Subcutaneous adipose tissue (tissue), 4 donors: ENCODE results near the gene SF1. TPM values are rescaled to one million over a fixed set of nuclear protein-coding genes. Genes with fewer than 3 reads are reported as not detected.

Experiments
- CTCF ChIP-seq: fragments of 450-650 bp; IDR thresholded peaks from one replicate; pipeline ENCODE4 v1.5.1; 2016; ENCODE audit warnings: low read depth, mild to moderate bottlenecking, control low read depth, antibody characterized with exemption, moderate library complexity
- total RNA-seq, 4 donors: library from RNA; depleted of rRNA; stranded (reverse); fragments of >200 nt; gene quantifications; one replicate each; pipeline ENCODE4 v1.1.0, GENCODE V29; 2016

Gene SF1
- total RNA-seq, 4 donors from 2014 or later, result 215 to 388 (median 273) TPM

GRCh38 chr11:64813826-64814225, 35.5 kb upstream of the SF1 start:
- no peak for TF ChIP-seq CTCF

GRCh38 chr11:64810891-64811272, 32.5 kb upstream of the SF1 start:
- no peak for TF ChIP-seq CTCF

- TF ChIP-seq CTCF, result no peak
These were observed 32.0 kb upstream of the SF1 start, which contains the start of gene MEN1 for GRCh38 chr11:64810271-64810890. MEN1 (minus strand) TSS chr11:64810551; CDS start chr11:64810109, 442 bp downstream.

GRCh38 chr11:64809781-64810241, 31.5 kb upstream of the SF1 start:
- TF ChIP-seq CTCF, result no peak

- TF ChIP-seq CTCF, result no peak
These were observed 27.1 kb upstream of the SF1 start for GRCh38 chr11:64805481-64805880.

- TF ChIP-seq CTCF, result no peak
These were observed 26.2 kb upstream of the SF1 start for GRCh38 chr11:64804346-64805210.

- no peak for TF ChIP-seq CTCF
These were observed 25.6 kb upstream of the SF1 start for GRCh38 chr11:64803846-64804345.
